AML-193 (cell line): ENCODE data around the gene STARD3.
"Not testable (repeated sequence)": the region's sequence is repeated elsewhere in the genome, so short reads cannot be mapped to it uniquely, and the experiment has no call there.

Experiments used
- DNase-seq, 2 experiments: peaks; one replicate each; lab custom pipeline; 2025; lab: John Stamatoyannopoulos, UW

Gene STARD3

GRCh38 chr17:39695089-39695474 is 58.1 kb downstream of the STARD3 start:
- DNase-seq: no peak

- no peak for DNase-seq
These were observed 59.8 kb downstream of the STARD3 start for GRCh38 chr17:39696731-39697130.

GRCh38 chr17:39697961-39698360 is 61.0 kb downstream of the STARD3 start:
- no peak for DNase-seq

- not testable (repeated sequence) for DNase-seq
These were observed 62.3 kb downstream of the STARD3 start for GRCh38 chr17:39699157-39699817.

- no peak for DNase-seq
These were observed 62.8 kb downstream of the STARD3 start, which contains the start of gene ERBB2 for GRCh38 chr17:39699818-39700147. ERBB2 (plus strand) TSS chr17:39700064; CDS start chr17:39700239, 175 bp downstream.

GRCh38 chr17:39700148-39700987 is 63.4 kb downstream of the STARD3 start:
- DNase-seq: no peak

- no peak for DNase-seq
These were observed 64.3 kb downstream of the STARD3 start for GRCh38 chr17:39701012-39701783.

GRCh38 chr17:39701784-39702422 is 65.0 kb downstream of the STARD3 start:
- no peak for DNase-seq

GRCh38 chr17:39702901-39703893 is 66.3 kb downstream of the STARD3 start:
- no peak for DNase-seq

GRCh38 chr17:39703913-39704312 is 67.0 kb downstream of the STARD3 start:
- no peak for DNase-seq

GRCh38 chr17:39704821-39705551 is 68.0 kb downstream of the STARD3 start:
- no peak for DNase-seq

- DNase-seq: no peak
These were observed 68.9 kb downstream of the STARD3 start for GRCh38 chr17:39705786-39706348.

- no peak for DNase-seq
These were observed 69.4 kb downstream of the STARD3 start for GRCh38 chr17:39706383-39706782.

GRCh38 chr17:39706921-39707337 is 70.0 kb downstream of the STARD3 start:
- DNase-seq: no peak

GRCh38 chr17:39709319-39709997 is 72.5 kb downstream of the STARD3 start:
- DNase-seq: no peak

GRCh38 chr17:39709998-39710964 is 73.3 kb downstream of the STARD3 start:
- no peak for DNase-seq

- not testable (repeated sequence) for DNase-seq
These were observed 74.1 kb downstream of the STARD3 start for GRCh38 chr17:39711071-39711470.

- no peak for DNase-seq
These were observed 74.9 kb downstream of the STARD3 start for GRCh38 chr17:39711851-39712250.
